SK-N-SH (cell line): Measurements from ENCODE around the gene SLAIN2. TPM values are rescaled to one million over a fixed set of nuclear protein-coding genes. Genes with fewer than 3 reads are reported as not detected.

Experiments
- CTCF ChIA-PET: fragments of 300-600, 350-600 bp; formaldehyde crosslinking; extraction: SDS; loops from one replicate; lab custom pipeline; 2021; lab: Yijun Ruan, JAX
- POLR2A ChIA-PET: fragments of 350-600 bp; sonication (Branson Sonifier 250); formaldehyde crosslinking; extraction: SDS; loops from one replicate; lab custom pipeline; 2020; ENCODE audit warnings: antibody characterized with exemption, inconsistent platforms; lab: Yijun Ruan, JAX
- DNase-seq: peaks from one replicate; pipeline ENCODE4 v3.0.0; 2012
- H2AFZ ChIP-seq: fragments of 200-600 bp; sonication (generic); 2 replicates; pipeline ENCODE4 v1.8.1; 2016; ENCODE audit warnings: antibody characterized with exemption, mild to moderate bottlenecking, low read depth
- H3F3A ChIP-seq: fragments of 200-600 bp; sonication (generic); replicated peaks from 2 replicates; pipeline ENCODE3; 2016; ENCODE audit warnings: antibody characterized with exemption, mild to moderate bottlenecking; ENCODE audit not compliant: insufficient read depth
- H3K27ac ChIP-seq, 2 experiments: fragments of 200-500 bp in 1 of 2; fragments of 200-600 bp in 1 of 2; sonication (Bioruptor generic) in 1 of 2; sonication (generic), shearing (Covaris generic) in 1 of 2; 2 replicates each; pipeline versions ENCODE4 v1.5.1 to v1.6.1; 2014 to 2016; ENCODE audit warnings: low read depth in 2 of 2, inconsistent platforms in 1 of 2, low read length in 1 of 2, mild to moderate bottlenecking in 1 of 2, mixed read lengths in 1 of 2
- H3K27me3 ChIP-seq: fragments of 200-600 bp; sonication (generic), shearing (Covaris generic); 2 replicates; pipeline ENCODE4 v1.6.1; 2016; ENCODE audit warnings: mixed run types; ENCODE audit not compliant: insufficient read depth
- H3K36me3 ChIP-seq, 2 experiments: fragments of 200-500 bp in 1 of 2; fragments of 200-600 bp in 1 of 2; sonication (Bioruptor generic) in 1 of 2; sonication (generic) in 1 of 2; replicated peaks in 1 of 2; 2 replicates each; pipeline versions ENCODE3 to v1.5.1; 2014 to 2016; ENCODE audit warnings: low read length in 1 of 2, mild to moderate bottlenecking in 1 of 2; ENCODE audit not compliant: insufficient read depth in 2 of 2, control insufficient read depth in 1 of 2
- H3K4me1 ChIP-seq, 2 experiments: fragments of 200-500 bp in 1 of 2; fragments of 200-600 bp in 1 of 2; sonication (Bioruptor generic) in 1 of 2; sonication (generic), shearing (Covaris generic) in 1 of 2; 2 replicates each; pipeline versions ENCODE4 v1.5.1 to v1.6.1; 2014 to 2016; ENCODE audit warnings: low read depth in 1 of 2, low read length in 1 of 2, mixed run types in 1 of 2; ENCODE audit not compliant: insufficient read depth in 2 of 2, control insufficient read depth in 1 of 2
- H3K4me2 ChIP-seq: fragments of 200-600 bp; sonication (generic), shearing (Covaris generic); 2 replicates; pipeline ENCODE4 v1.6.1; 2017; ENCODE audit warnings: mixed run types
- H3K4me3 ChIP-seq, 2 experiments: fragments of 200-500 bp in 1 of 2; fragments of 200-600 bp in 1 of 2; sonication (Bioruptor generic) in 1 of 2; sonication (generic), shearing (Covaris generic) in 1 of 2; 2 replicates each; pipeline versions ENCODE4 v1.5.1 to v1.8.1; 2014 to 2016; ENCODE audit warnings: low read depth in 2 of 2, inconsistent platforms in 1 of 2, low read length in 1 of 2, mild to moderate bottlenecking in 1 of 2, mixed read lengths in 1 of 2, moderate library complexity in 1 of 2
- H3K79me2 ChIP-seq: fragments of 200-600 bp; sonication (generic); 2 replicates; pipeline ENCODE4 v1.8.1; 2017; ENCODE audit warnings: mild to moderate bottlenecking; ENCODE audit not compliant: insufficient read depth
- H3K9ac ChIP-seq: fragments of 200-600 bp; sonication (generic); 2 replicates; pipeline ENCODE4 v1.6.1; 2017; ENCODE audit warnings: mixed run types
- H3K9me2 ChIP-seq: fragments of 200-600 bp; sonication (generic); 2 replicates; pipeline ENCODE4 v1.6.1; 2017; ENCODE audit warnings: mixed run types
- H3K9me3 ChIP-seq: fragments of 200-600 bp; sonication (generic); 2 replicates; pipeline ENCODE4 v1.6.1; 2017; ENCODE audit warnings: mixed run types, mild to moderate bottlenecking, moderate library complexity
- H4K20me1 ChIP-seq: fragments of 200-600 bp; sonication (generic); 2 replicates; pipeline ENCODE4 v1.6.1; 2017; ENCODE audit warnings: mild to moderate bottlenecking, mixed run types; ENCODE audit not compliant: insufficient read depth
- EP300 ChIP-seq, 2 experiments: IDR thresholded peaks; 2 replicates each; pipeline versions ENCODE4 v1.4.0 to v1.6.1; 2012; ENCODE audit warnings: borderline replicate concordance in 1 of 2, low read depth in 1 of 2, low read length in 1 of 2
- FOSL2 ChIP-seq: IDR thresholded peaks from 2 replicates; pipeline ENCODE4 v1.4.0; 2012; ENCODE audit warnings: low read depth, mild to moderate bottlenecking, moderate library complexity, borderline replicate concordance
- GABPA ChIP-seq: IDR thresholded peaks from 2 replicates; pipeline ENCODE4 v1.4.0; 2012; ENCODE audit warnings: low read depth, mild to moderate bottlenecking
- GATA2 ChIP-seq: sonication (generic); formaldehyde crosslinking; IDR thresholded peaks from 2 replicates; pipeline ENCODE4 v1.5.0; 2020; ENCODE audit warnings: mild to moderate bottlenecking, missing genetic modification reagents
- MXI1 ChIP-seq: IDR thresholded peaks from 2 replicates; pipeline ENCODE4 v1.6.1; 2012; ENCODE audit warnings: mild to moderate bottlenecking, low read depth, low read length, improper control_type of control experiment
- NFIC ChIP-seq: IDR thresholded peaks from 2 replicates; pipeline ENCODE4 v1.4.0; 2012; ENCODE audit warnings: borderline replicate concordance
- PBX3 ChIP-seq: IDR thresholded peaks from 2 replicates; pipeline ENCODE4; 2012
- POLR2AphosphoS5 ChIP-seq: IDR thresholded peaks from 2 replicates; pipeline ENCODE4 v1.6.1; 2012; ENCODE audit warnings: low read depth, low read length
- REST ChIP-seq: IDR thresholded peaks from 2 replicates; pipeline ENCODE4 v1.6.1; 2012; ENCODE audit warnings: mild to moderate bottlenecking, low read depth, low read length, moderate library complexity
- RFX5 ChIP-seq: IDR thresholded peaks from 2 replicates; pipeline ENCODE4 v1.6.1; 2012; ENCODE audit warnings: mild to moderate bottlenecking, improper control_type of control experiment, low read length
- SMC3 ChIP-seq: IDR thresholded peaks from 2 replicates; pipeline ENCODE4 v1.6.1; 2012; ENCODE audit warnings: low read depth, low read length, improper control_type of control experiment
- TAF1 ChIP-seq: IDR thresholded peaks from 2 replicates; pipeline ENCODE4 v1.6.1; 2012; ENCODE audit warnings: low read depth, mild to moderate bottlenecking, low read length, moderate library complexity, borderline replicate concordance
- TCF12 ChIP-seq: IDR thresholded peaks from 2 replicates; pipeline ENCODE4 v1.4.0; 2012
- USF2 ChIP-seq: fragments of 150-350 bp; IDR thresholded peaks from 2 replicates; pipeline ENCODE4 v1.6.1; 2017; ENCODE audit warnings: antibody characterized with exemption, low read length, low read depth, borderline replicate concordance
- WGBS: methylation state at CpG from one replicate; pipeline ENCODE4 v1.1.6; 2017; ENCODE audit warnings: low lambda C conversion rate; 5-methylcytosine and 5-hydroxymethylcytosine counted together
- polyA plus RNA-seq, 3 experiments: library from polyadenylated mRNA; depleted of rRNA; stranded (reverse); fragments of >200 nt; gene quantifications; 2 replicates each; pipeline ENCODE4 v1.2.3, GENCODE V29; 2012

The SLAIN2 gene
- polyA plus RNA-seq, 1 of the 3 experiments (the other 2 are of a cell fraction), result 17.0 TPM

GRCh38 chr4:48467442-48467841 is 126.1 kb downstream of the SLAIN2 start:
- Histone ChIP-seq H3K36me3 (no peaks in the 10 kb centered on the region), H4K20me1 (no peaks in the 10 kb centered on the region)
- no peak for TF ChIP-seq POLR2AphosphoS5
- no peak for TF ChIP-seq PBX3
- no peak for TF ChIP-seq REST
- no peak for TF ChIP-seq SMC3
- no peak for TF ChIP-seq GABPA
- TF ChIP-seq GATA2 (CRISPR knock-in tag), result no peak
- TF ChIP-seq, all 33 proteins: peak for 0
- Histone ChIP-seq H3K4me2 (no peak overlapping the region), H3K79me2 (no peaks in the 10 kb centered on the region), H3K27me3 (no peaks in the 10 kb centered on the region), H3K4me3 (no peak overlapping the region), H3K9me2 (no peaks in the 10 kb centered on the region), H3F3A (peaks cover 4% of the 10 kb centered on the region), H3K9me3 (no peaks in the 10 kb centered on the region), H3K9ac (no peak overlapping the region), H3K4me1 (peaks cover 15 to 30% of the 10 kb centered on the region in 2 experiments; a peak in 3 of 4 replicates), H2AFZ (no peak overlapping the region), H3K27ac (no peak overlapping the region)
- no peak for DNase-seq
- ChIA-PET POLR2A (no interaction called here), CTCF (interaction anchor here (0.7 to 1.7 kb wide), 5 partner anchors 14 to 79 kb away, joined by 3 to 5 read pairs (median 4); partner anchors contain the start of gene SLC10A4)
- WGBS, result 94% methylated on average over 2 of the region's 2 CpGs

- H3K27ac ChIP-seq, result no peak overlapping the region
- H4K20me1 ChIP-seq, result no peaks in the 10 kb centered on the region
- H3F3A ChIP-seq, result peaks cover under 1% of the 10 kb centered on the region
- TF ChIP-seq FOSL2 (no peak), USF2 (no peak), PBX3 (no peak), GABPA (no peak), EP300 (IDR thresholded peaks at IDR 0.05; ENCODE audit: borderline replicate concordance in 1 of 2, low read depth in 1 of 2, low read length in 1 of 2) (no peak), TCF12 (no peak), NFIC (no peak), TAF1 (no peak), RFX5 (no peak), MXI1 (no peak)
- CTCF ChIA-PET, result interaction anchor here (0.7 to 1.3 kb wide), 3 partner anchors 17 to 78 kb away, joined by 3 read pairs; no protein-coding TSS in a partner anchor
- WGBS, result 71% methylated on average over 5 of the region's 5 CpGs
- no peak overlapping the region for H2AFZ ChIP-seq
- H3K9me3 ChIP-seq, result no peaks in the 10 kb centered on the region
- H3K4me1 ChIP-seq, result peaks cover 15 to 26% of the 10 kb centered on the region in 2 experiments; a peak in 3 of 4 replicates
- POLR2A ChIA-PET, result no interaction called here
- no peak overlapping the region for H3K4me3 ChIP-seq
- H3K9ac ChIP-seq, result no peak overlapping the region
- no peaks in the 10 kb centered on the region for H3K9me2 ChIP-seq
- no peaks in the 10 kb centered on the region for H3K36me3 ChIP-seq
- H3K4me2 ChIP-seq, result no peak overlapping the region
- no peaks in the 10 kb centered on the region for H3K27me3 ChIP-seq
- no peak for DNase-seq
- H3K79me2 ChIP-seq, result no peaks in the 10 kb centered on the region
Measured at GRCh38 chr4:48467891-48468290, 126.6 kb downstream of the SLAIN2 start.
